Epidermal melanocyte (primary cell): ENCODE results near the gene FKBP3.
"Not testable (repeated sequence)": the region's sequence is repeated elsewhere in the genome, so short reads cannot be mapped to it uniquely, and the experiment has no call there.

ENCODE experiments used
- DNase-seq: peaks from one replicate; pipeline ENCODE4 v3.0.0; 2011; ENCODE audit warnings: low spot score; ENCODE audit not compliant: insufficient read length

Gene FKBP3

GRCh38 chr14:45134051-45134958 lies at the start of gene FKBP3:
FKBP3 (minus strand) TSS chr14:45134481; CDS start chr14:45134456, 25 bp downstream.
- DNase-seq, result peak; percentile 88

GRCh38 chr14:45181806-45182205 lies 47.5 kb upstream of the FKBP3 start:
- DNase-seq, result no peak

GRCh38 chr14:45181329-45181728 lies 47.0 kb upstream of the FKBP3 start:
- DNase-seq, result no peak

- DNase-seq, result no peak
Measured at GRCh38 chr14:45177076-45177475, 42.8 kb upstream of the FKBP3 start.

GRCh38 chr14:45169906-45170305 lies 35.6 kb upstream of the FKBP3 start:
- no peak for DNase-seq

- DNase-seq, result no peak
Measured at GRCh38 chr14:45156067-45156466, 21.8 kb upstream of the FKBP3 start.

- DNase-seq, result no peak
Measured at GRCh38 chr14:45150386-45150890, 16.2 kb upstream of the FKBP3 start.

GRCh38 chr14:45149602-45150001 lies 15.3 kb upstream of the FKBP3 start:
- no peak for DNase-seq

GRCh38 chr14:45145214-45145613 lies 10.9 kb upstream of the FKBP3 start:
- no peak for DNase-seq

GRCh38 chr14:45144658-45145057 lies 10.4 kb upstream of the FKBP3 start:
- DNase-seq, result no peak

- not testable (repeated sequence) for DNase-seq
Measured at GRCh38 chr14:45142083-45142482, 7.8 kb upstream of the FKBP3 start.

- no peak for DNase-seq
Measured at GRCh38 chr14:45140661-45141187, 6.4 kb upstream of the FKBP3 start.

- no peak for DNase-seq
Measured at GRCh38 chr14:45136399-45136798, 2.1 kb upstream of the FKBP3 start.

GRCh38 chr14:45135659-45136395 lies 1.5 kb upstream of the FKBP3 start, which contains the start of gene FANCM:
FANCM (plus strand) TSS chr14:45135930; CDS start chr14:45136032, 102 bp downstream.
- peak; percentile 88 for DNase-seq

GRCh38 chr14:45135156-45135555 lies 875 bp upstream of the FKBP3 start:
- DNase-seq, result no peak

- no peak for DNase-seq
Measured at GRCh38 chr14:45133683-45134050, 614 bp downstream of the FKBP3 start.

- no peak for DNase-seq
Measured at GRCh38 chr14:45128963-45129629, 5.2 kb downstream of the FKBP3 start.

GRCh38 chr14:45125754-45126153 lies 8.5 kb downstream of the FKBP3 start:
- DNase-seq, result no peak

GRCh38 chr14:45123271-45123670 lies 11.0 kb downstream of the FKBP3 start:
- DNase-seq, result no peak

- no peak for DNase-seq
Measured at GRCh38 chr14:45120096-45120495, 14.2 kb downstream of the FKBP3 start.

- DNase-seq, result no peak
Measured at GRCh38 chr14:45118594-45118993, 15.7 kb downstream of the FKBP3 start.
